Fibroblast of lung (primary cell): Measurements from ENCODE around the gene WDR7. TPM values are rescaled to one million over a fixed set of nuclear protein-coding genes. Genes with fewer than 3 reads are reported as not detected.

ENCODE experiments used
- DNase-seq, 2 donors: peaks; one replicate each; pipeline versions ENCODE4 v3.0.0 to v3.0.0-alpha.2; 2010; ENCODE audit warnings: low read depth in 2 of 2
- H2AFZ ChIP-seq: 2 replicates; pipeline ENCODE4 v1.5.1; 2012; ENCODE audit warnings: low read length, control low read depth, inconsistent platforms
- H3K27ac ChIP-seq: 2 replicates; pipeline ENCODE4 v1.5.1; 2011; ENCODE audit warnings: low read length, control low read depth; ENCODE audit not compliant: insufficient read depth
- H3K27me3 ChIP-seq: 2 replicates; pipeline ENCODE4 v1.5.1; 2011; ENCODE audit warnings: mild to moderate bottlenecking, low read length; ENCODE audit not compliant: control insufficient read depth, insufficient read depth
- H3K36me3 ChIP-seq: 2 replicates; pipeline ENCODE4 v1.5.1; 2011; ENCODE audit warnings: low read length; ENCODE audit not compliant: control insufficient read depth, insufficient read depth
- H3K4me1 ChIP-seq: 2 replicates; pipeline ENCODE4 v1.5.1; 2011; ENCODE audit warnings: low read length; ENCODE audit not compliant: control insufficient read depth, insufficient read depth; ENCODE audit errors: extremely low read depth
- H3K4me2 ChIP-seq: 2 replicates; pipeline ENCODE4 v1.5.1; 2011; ENCODE audit warnings: low read length, control low read depth; ENCODE audit not compliant: insufficient read depth; ENCODE audit errors: extremely low read depth
- H3K4me3 ChIP-seq, 4 experiments: fragments of 200-600 bp in 1 of 4; sonication (generic) in 1 of 4; replicated peaks in 1 of 4; 2 replicates each; pipeline ENCODE4 v1.5.1; 2011 to 2016; ENCODE audit warnings: low read length in 4 of 4, low read depth in 3 of 4, mild to moderate bottlenecking in 3 of 4, control low read depth in 2 of 4, inconsistent platforms in 1 of 4, mixed read lengths in 1 of 4; ENCODE audit not compliant: insufficient read depth in 1 of 4; ENCODE audit errors: control extremely low read depth in 1 of 4
- H3K79me2 ChIP-seq: 2 replicates; pipeline ENCODE4 v1.5.1; 2012; ENCODE audit warnings: mild to moderate bottlenecking, low read length, inconsistent platforms; ENCODE audit not compliant: control insufficient read depth, insufficient read depth
- H3K9ac ChIP-seq: 2 replicates; pipeline ENCODE4 v1.5.1; 2011; ENCODE audit warnings: mild to moderate bottlenecking, low read length, control low read depth; ENCODE audit not compliant: insufficient read depth
- H3K9me3 ChIP-seq: 2 replicates; pipeline ENCODE4 v1.5.1; 2012; ENCODE audit warnings: low read depth, low read length; ENCODE audit not compliant: control insufficient read depth, insufficient read depth
- H4K20me1 ChIP-seq: 2 replicates; pipeline ENCODE4 v1.5.1; 2011; ENCODE audit warnings: low read length; ENCODE audit not compliant: control insufficient read depth, insufficient read depth; ENCODE audit errors: extremely low read depth
- CTCF ChIP-seq, 2 donors: IDR thresholded peaks in 1 of 2; conservative IDR thresholded peaks in 1 of 2; 1 replicate in 1 of 2; 2 replicates in 1 of 2; pipeline ENCODE4 v1.5.1; 2011 to 2012; ENCODE audit warnings: low read length in 2 of 2, control low read depth in 1 of 2, inconsistent platforms in 1 of 2, low read depth in 1 of 2, mild to moderate bottlenecking in 1 of 2
- EZH2 ChIP-seq: IDR thresholded peaks from 2 replicates; pipeline ENCODE4 v1.5.1; 2012; ENCODE audit warnings: low read length, control low read depth, mild to moderate bottlenecking; ENCODE audit errors: missing control alignments
- polyA plus RNA-seq, 2 donors: library from polyadenylated mRNA; depleted of rRNA in 1 of 2; stranded (reverse) in 1 of 2; unstranded in 1 of 2; fragments of >200 nt; gene quantifications; 2 replicates each; pipeline ENCODE4 v1.2.1, GENCODE V29; 2011 to 2012; ENCODE audit warnings: missing spikeins in 1 of 2
- total RNA-seq: library from RNA; depleted of rRNA; stranded (reverse); fragments of >200 nt; gene quantifications from 2 replicates; pipeline ENCODE4 v1.2.1, GENCODE V29; 2014

WDR7 gene
- total and polyA plus RNA-seq, 2 donors (not counting 1 experiment from before 2014, with no cell fraction given) = 7.2 to 27.2 TPM

GRCh38 chr18:56672391-56672790, 21.2 kb downstream of the WDR7 start:
- Histone ChIP-seq H3K4me1 (no peaks in the 10 kb centered on the region), H3K9ac (no peak overlapping the region), H3K4me2 (no peak overlapping the region), H3K27ac (no peak overlapping the region), H2AFZ (no peak overlapping the region), H3K36me3 (no peaks in the 10 kb centered on the region), H3K4me3 (no peak overlapping the region), H3K79me2 (no peaks in the 10 kb centered on the region), H3K27me3 (no peaks in the 10 kb centered on the region), H3K9me3 (no peaks in the 10 kb centered on the region), H4K20me1 (no peaks in the 10 kb centered on the region)
- TF ChIP-seq EZH2 (no peak), CTCF (conservative IDR thresholded peaks at IDR 0.05 in 1 of 2, IDR thresholded peaks at IDR 0.05 in 1 of 2; ENCODE audit: low read depth in 1 of 2, low read length in 2 of 2) (no peak)
- DNase-seq = no peak

- no peaks in the 10 kb centered on the region for H3K9me3 ChIP-seq
- H4K20me1 ChIP-seq = no peaks in the 10 kb centered on the region
- H3K36me3 ChIP-seq = no peaks in the 10 kb centered on the region
- H3K4me2 ChIP-seq = no peak overlapping the region
- H3K79me2 ChIP-seq = no peaks in the 10 kb centered on the region
- no peak overlapping the region for H3K9ac ChIP-seq
- H3K27me3 ChIP-seq = no peaks in the 10 kb centered on the region
- DNase-seq = no peak
- no peak overlapping the region for H3K27ac ChIP-seq
- no peak for TF ChIP-seq EZH2
- no peak for TF ChIP-seq CTCF (conservative IDR thresholded peaks at IDR 0.05 in 1 of 2, IDR thresholded peaks at IDR 0.05 in 1 of 2; ENCODE audit: low read depth in 1 of 2, low read length in 2 of 2)
- H2AFZ ChIP-seq = no peak overlapping the region
- H3K4me3 ChIP-seq = no peak overlapping the region
- H3K4me1 ChIP-seq = no peaks in the 10 kb centered on the region
Measured at GRCh38 chr18:56672981-56673380, 21.8 kb downstream of the WDR7 start.

GRCh38 chr18:56676639-56677038, 25.5 kb downstream of the WDR7 start:
- DNase-seq = no peak
- Histone ChIP-seq H3K9ac (no peak overlapping the region), H3K4me3 (no peak overlapping the region), H2AFZ (no peak overlapping the region), H3K9me3 (no peaks in the 10 kb centered on the region), H3K4me1 (no peaks in the 10 kb centered on the region), H3K79me2 (no peaks in the 10 kb centered on the region), H3K4me2 (no peak overlapping the region), H4K20me1 (no peaks in the 10 kb centered on the region), H3K27ac (no peak overlapping the region), H3K27me3 (no peaks in the 10 kb centered on the region), H3K36me3 (no peaks in the 10 kb centered on the region)
- TF ChIP-seq EZH2 = no peak
- no peak for TF ChIP-seq CTCF (conservative IDR thresholded peaks at IDR 0.05 in 1 of 2, IDR thresholded peaks at IDR 0.05 in 1 of 2; ENCODE audit: low read depth in 1 of 2, low read length in 2 of 2)
